Activated CD8-positive, alpha-beta memory T cell treated with anti-CD3 and anti-CD28 coated beads for 48 hours (primary cell): Measurements from ENCODE around the gene SLC22A5.
A peak's percentile ranks its signal among the peaks of the same experiment; 100 is the strongest.
"Not testable (repeated sequence)": the region's sequence is repeated elsewhere in the genome, so short reads cannot be mapped to it uniquely, and the experiment has no call there.

Experiments
- DNase-seq, 3 experiments: peaks; one replicate each; pipeline ENCODE4 v3.0.0-alpha.2; 2020; ENCODE audit warnings: low read depth in 2 of 3, low spot score in 2 of 3

SLC22A5 gene

GRCh38 chr5:132387640-132388117, 18.2 kb downstream of the SLC22A5 start:
- DNase-seq, result no peak

- no peak for DNase-seq
These were observed 18.9 kb downstream of the SLC22A5 start for GRCh38 chr5:132388244-132389050.

GRCh38 chr5:132389051-132389331, 19.5 kb downstream of the SLC22A5 start:
- DNase-seq, result no peak

- DNase-seq, result no peak
These were observed 20.2 kb downstream of the SLC22A5 start for GRCh38 chr5:132389585-132390286.

GRCh38 chr5:132391247-132391646, 21.7 kb downstream of the SLC22A5 start:
- no peak for DNase-seq

- DNase-seq, result no peak
These were observed 22.4 kb downstream of the SLC22A5 start for GRCh38 chr5:132391870-132392269.

GRCh38 chr5:132392411-132392810, 22.9 kb downstream of the SLC22A5 start:
- DNase-seq, result no peak

- no peak for DNase-seq
These were observed 23.7 kb downstream of the SLC22A5 start for GRCh38 chr5:132392978-132393825.

GRCh38 chr5:132394667-132395259, 25.3 kb downstream of the SLC22A5 start:
- DNase-seq, result no peak

GRCh38 chr5:132396589-132397031, 27.1 kb downstream of the SLC22A5 start:
- DNase-seq, result no peak

GRCh38 chr5:132397224-132397623, 27.7 kb downstream of the SLC22A5 start:
- DNase-seq, result no peak

- DNase-seq, result not testable (repeated sequence)
These were observed 28.6 kb downstream of the SLC22A5 start for GRCh38 chr5:132397936-132398675.

- DNase-seq, result not testable (repeated sequence)
These were observed 34.5 kb downstream of the SLC22A5 start for GRCh38 chr5:132404041-132404440.

- DNase-seq, result no peak
These were observed 36.1 kb downstream of the SLC22A5 start for GRCh38 chr5:132405646-132406045.

GRCh38 chr5:132406144-132406783, 36.8 kb downstream of the SLC22A5 start:
- DNase-seq, result no peak

GRCh38 chr5:132407970-132408369, 38.5 kb downstream of the SLC22A5 start:
- DNase-seq, result no peak

GRCh38 chr5:132408456-132408855, 38.9 kb downstream of the SLC22A5 start:
- no peak for DNase-seq

- no peak for DNase-seq
These were observed 39.5 kb downstream of the SLC22A5 start for GRCh38 chr5:132408965-132409364.

GRCh38 chr5:132410451-132411303, 41.2 kb downstream of the SLC22A5 start:
- DNase-seq, result peak; percentile 63 to 74 (median 66)
